A673 (cell line): ENCODE measurements around the gene TMEM106C. TPM values are rescaled to one million over a fixed set of nuclear protein-coding genes. Genes with fewer than 3 reads are reported as not detected.

Experiments
- BruUV-seq: library from RNA; stranded (reverse); fragments of 400-500 nt; replicated peaks from 2 replicates; lab custom pipeline; 2021; lab: Mats Ljungman, UMichigan
- CTCF ChIA-PET: fragments of 300-600 bp; sonication (Branson Sonifier 250); formaldehyde crosslinking; loops from one replicate; lab custom pipeline; 2022; ENCODE audit warnings: antibody characterized with exemption; lab: Charles Lee
- POLR2A ChIA-PET: fragments of 300-600 bp; sonication (Branson Sonifier 250); formaldehyde crosslinking; loops from one replicate; lab custom pipeline; 2022; ENCODE audit warnings: antibody characterized with exemption; ENCODE audit not compliant: low non-redundant PET; lab: Charles Lee
- DNase-seq: peaks from one replicate; pipeline ENCODE4 v3.0.0-alpha.2; 2015; ENCODE audit warnings: low spot score
- H3K27ac ChIP-seq: fragments of 200-600 bp; sonication (generic); 2 replicates; pipeline ENCODE4 v1.5.1; 2016; ENCODE audit warnings: mixed run types, low read depth, mild to moderate bottlenecking, mixed read lengths, antibody characterized with exemption, low read length; ENCODE audit not compliant: poor library complexity, severe bottlenecking
- H3K27me3 ChIP-seq: fragments of 200-600 bp; sonication (generic); replicated peaks from 2 replicates; pipeline ENCODE4 v1.6.1; 2017; ENCODE audit warnings: mixed run types, low read depth, mild to moderate bottlenecking, mixed read lengths, antibody characterized with exemption, low read length; ENCODE audit not compliant: insufficient read depth, poor library complexity
- H3K36me3 ChIP-seq: fragments of 200-600 bp; sonication (generic); 2 replicates; pipeline ENCODE4 v1.6.1; 2016; ENCODE audit warnings: mixed run types, mild to moderate bottlenecking, mixed read lengths, antibody characterized with exemption, low read length; ENCODE audit not compliant: insufficient read depth, poor library complexity, severe bottlenecking
- H3K4me1 ChIP-seq: fragments of 200-600 bp; sonication (generic); 2 replicates; pipeline ENCODE4 v1.6.1; 2017; ENCODE audit warnings: mixed run types, mild to moderate bottlenecking, mixed read lengths, antibody characterized with exemption, low read length; ENCODE audit not compliant: insufficient read depth, poor library complexity, severe bottlenecking
- H3K4me3 ChIP-seq: fragments of 200-600 bp; sonication (generic); 2 replicates; pipeline ENCODE4 v1.5.1; 2016; ENCODE audit warnings: low read depth, mixed run types, mild to moderate bottlenecking, mixed read lengths, low read length; ENCODE audit not compliant: poor library complexity, severe bottlenecking
- H3K9me3 ChIP-seq: fragments of 200-600 bp; sonication (generic); 2 replicates; pipeline ENCODE4 v1.6.1; 2016; ENCODE audit warnings: mixed run types, low read depth, mild to moderate bottlenecking, mixed read lengths, antibody characterized with exemption, low read length; ENCODE audit not compliant: poor library complexity, severe bottlenecking
- CTCF ChIP-seq: fragments of 300-800, 200-600 bp; sonication (generic); conservative IDR thresholded peaks from 2 replicates; pipeline ENCODE4 v1.5.1; 2017; ENCODE audit warnings: low read depth, mild to moderate bottlenecking, antibody characterized with exemption, low read length, moderate library complexity, mixed read lengths
- EZH2 ChIP-seq: fragments of 200-600 bp; sonication (generic); IDR thresholded peaks from 2 replicates; pipeline ENCODE4 v1.6.1; 2017; ENCODE audit warnings: borderline replicate concordance, low read depth, mild to moderate bottlenecking, mixed read lengths, antibody characterized with exemption, low read length; ENCODE audit not compliant: poor library complexity, severe bottlenecking
- intact Hi-C: fragments of 100-400 bp; cut with micrococcal nuclease; formaldehyde crosslinking; loops from one replicate; pipeline ENCODE4 v1.10.0; 2022; ENCODE audit not compliant: unreplicated experiment
- total RNA-seq: library from RNA; stranded (reverse); gene quantifications from 2 replicates; pipeline ENCODE4 v1.2.3, GENCODE V29; 2021

The TMEM106C gene
- total RNA-seq, 1 experiment from 2014 or later, result 182 TPM

GRCh38 chr12:47992776-47993175 is 29.4 kb downstream of the TMEM106C start:
- Histone ChIP-seq H3K27me3 (peaks cover 4% of the 10 kb centered on the region), H3K4me3 (no peak overlapping the region), H3K36me3 (no peaks in the 10 kb centered on the region), H3K27ac (no peak overlapping the region), H3K9me3 (no peaks in the 10 kb centered on the region), H3K4me1 (no peaks in the 10 kb centered on the region)
- BruUV-seq, result no TSS peak
- intact Hi-C loops, result no loop called here
- CTCF ChIA-PET, result no interaction called here
- DNase-seq, result no peak
- TF ChIP-seq EZH2 (no peak), CTCF (no peak)
- POLR2A ChIA-PET, result no interaction called here

GRCh38 chr12:47993491-47993890 is 30.1 kb downstream of the TMEM106C start:
- H3K4me1 ChIP-seq, result no peaks in the 10 kb centered on the region
- BruUV-seq, result no TSS peak
- no peaks in the 10 kb centered on the region for H3K36me3 ChIP-seq
- ChIA-PET POLR2A (no interaction called here), CTCF (no interaction called here)
- H3K27ac ChIP-seq, result no peak overlapping the region
- DNase-seq, result no peak
- H3K4me3 ChIP-seq, result no peak overlapping the region
- H3K27me3 ChIP-seq, result peaks cover 4% of the 10 kb centered on the region
- no peaks in the 10 kb centered on the region for H3K9me3 ChIP-seq
- no peak for TF ChIP-seq EZH2
- TF ChIP-seq CTCF, result no peak
- intact Hi-C loops, result no loop called here

- TF ChIP-seq EZH2 (no peak), CTCF (no peak)
- intact Hi-C loops, result no loop called here
These were observed 32.6 kb downstream of the TMEM106C start for GRCh38 chr12:47995981-47996401.

More at GRCh38 chr12:47995981-47996401, 32.6 kb downstream of the TMEM106C start:
- H3K27ac ChIP-seq, result no peak overlapping the region
- H3K27me3 ChIP-seq, result peaks cover 13% of the 10 kb centered on the region
- DNase-seq, result no peak
- ChIA-PET CTCF (no interaction called here), POLR2A (no interaction called here)
- no peaks in the 10 kb centered on the region for H3K9me3 ChIP-seq
- no TSS peak for BruUV-seq
- H3K4me1 ChIP-seq, result no peaks in the 10 kb centered on the region
- H3K4me3 ChIP-seq, result no peak overlapping the region
- H3K36me3 ChIP-seq, result no peaks in the 10 kb centered on the region
